Superior temporal gyrus (tissue), 1 donor: ENCODE data around the gene JAZF1.

Source experiments
- DNase-seq: peaks from one replicate; pipeline ENCODE4 v3.0.0-alpha.2; 2016; ENCODE audit errors: extremely low spot score

Gene JAZF1

DNA sequence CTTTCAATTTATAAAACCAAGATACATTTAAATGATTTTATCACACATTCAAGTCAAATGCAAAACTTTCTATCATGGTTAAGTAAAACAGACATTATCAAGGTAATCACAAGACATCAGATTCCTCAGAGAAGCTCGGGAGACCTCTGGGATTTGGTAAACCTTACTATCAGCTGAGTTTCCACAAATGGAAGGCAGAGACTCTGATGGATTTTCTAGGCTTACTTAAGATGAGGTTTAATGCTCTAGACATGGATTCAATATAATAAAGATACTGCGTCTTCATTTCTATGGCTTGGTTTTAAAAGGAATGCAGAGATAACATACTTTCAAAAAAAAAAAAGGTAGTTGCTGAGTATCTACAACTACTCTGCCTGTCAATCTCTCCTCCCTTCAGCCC lies 171.7 kb downstream of the JAZF1 start:
- no peak for DNase-seq

DNA sequence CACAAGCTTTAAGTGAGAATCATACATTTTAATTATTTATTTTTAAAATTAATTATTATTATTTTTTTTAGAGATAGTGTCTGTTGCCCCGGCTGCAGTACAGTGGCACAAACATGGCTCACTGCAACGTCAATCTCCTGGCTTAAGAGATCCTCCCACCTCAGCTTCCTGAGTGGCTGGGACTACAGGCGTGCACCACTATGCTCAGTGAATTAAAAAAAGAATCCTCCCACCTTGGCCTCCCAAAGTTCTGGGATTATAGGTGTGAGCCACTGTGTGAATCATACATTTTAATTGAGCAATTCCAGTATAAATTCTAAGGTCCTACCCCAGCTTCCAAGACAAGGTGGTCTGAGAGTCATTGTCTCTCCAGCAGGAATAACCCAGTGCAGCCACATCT lies 172.4 kb downstream of the JAZF1 start:
- no peak for DNase-seq

DNA sequence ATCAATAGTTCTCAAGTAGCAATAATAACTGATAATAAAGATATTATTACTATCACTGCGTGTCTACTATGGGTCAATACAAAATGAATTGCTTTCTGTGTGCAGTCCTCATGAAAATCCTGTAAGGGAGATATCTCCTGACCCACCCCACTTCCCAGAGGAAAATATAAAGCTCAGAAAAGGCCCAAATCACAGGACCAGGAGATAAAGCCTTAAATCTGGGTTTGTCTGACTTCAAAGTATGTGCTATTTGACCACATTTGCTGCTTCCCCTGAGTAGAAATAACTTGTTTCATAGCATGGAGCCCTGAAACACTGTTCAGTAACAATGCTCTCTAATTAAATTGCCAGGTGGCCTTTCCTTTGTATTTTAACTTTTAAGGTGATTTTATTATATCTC lies 174.1 kb downstream of the JAZF1 start:
- no peak for DNase-seq

DNA sequence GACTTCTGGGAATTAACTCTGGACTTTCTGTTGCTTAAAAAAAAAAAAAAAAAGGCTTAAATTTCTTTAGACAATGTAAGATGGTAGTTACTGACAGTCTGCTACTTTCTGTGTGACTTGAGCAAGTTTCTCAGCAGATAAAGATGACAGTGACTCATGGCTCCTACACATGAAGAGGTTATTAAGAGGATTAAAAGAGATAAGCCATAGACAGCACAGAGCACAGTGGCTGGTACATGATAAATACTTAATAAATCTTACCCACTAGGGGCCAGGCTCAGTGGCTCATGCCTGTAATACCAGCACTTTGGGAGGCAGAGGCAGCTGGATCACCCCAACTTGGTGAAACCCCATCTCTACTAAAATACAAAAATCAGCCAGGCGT lies 174.8 kb downstream of the JAZF1 start:
- no peak for DNase-seq

DNA sequence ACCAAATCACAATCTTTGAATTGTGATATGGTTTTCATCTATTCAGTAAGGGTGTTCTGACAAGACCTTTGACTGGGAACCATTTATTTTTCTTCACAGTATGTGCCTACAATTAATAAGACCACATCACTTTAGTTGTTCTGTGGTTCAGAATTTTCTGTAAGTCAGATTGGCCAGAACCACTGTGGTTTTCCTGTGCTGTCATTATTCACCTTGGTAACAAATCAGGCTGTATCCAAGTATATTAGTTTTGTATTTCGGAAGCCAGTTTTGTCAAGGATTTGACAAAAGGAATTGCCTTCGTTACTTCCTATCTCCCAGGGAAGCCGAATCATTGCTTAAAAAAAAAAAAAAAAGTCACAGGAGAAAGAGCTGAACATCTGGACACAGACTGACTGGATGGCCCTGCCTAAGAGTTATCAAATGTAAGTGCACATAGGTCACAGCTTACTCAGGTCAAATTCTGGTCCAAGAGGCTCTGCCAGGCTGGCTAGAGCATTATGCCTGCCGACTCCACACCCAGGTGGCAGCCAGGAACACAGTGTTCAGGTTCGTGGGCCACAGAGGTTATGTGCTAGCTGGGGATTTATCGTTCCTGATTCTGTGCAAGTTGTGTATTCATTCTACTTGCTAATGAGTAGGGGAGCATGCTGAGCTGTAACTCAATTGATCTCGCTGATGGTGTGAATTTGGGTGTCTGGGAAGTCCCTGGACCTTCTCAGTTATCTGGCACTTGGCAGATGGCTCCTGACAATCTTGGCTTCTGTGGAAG lies 175.3 kb downstream of the JAZF1 start:
- DNase-seq = no peak

DNA sequence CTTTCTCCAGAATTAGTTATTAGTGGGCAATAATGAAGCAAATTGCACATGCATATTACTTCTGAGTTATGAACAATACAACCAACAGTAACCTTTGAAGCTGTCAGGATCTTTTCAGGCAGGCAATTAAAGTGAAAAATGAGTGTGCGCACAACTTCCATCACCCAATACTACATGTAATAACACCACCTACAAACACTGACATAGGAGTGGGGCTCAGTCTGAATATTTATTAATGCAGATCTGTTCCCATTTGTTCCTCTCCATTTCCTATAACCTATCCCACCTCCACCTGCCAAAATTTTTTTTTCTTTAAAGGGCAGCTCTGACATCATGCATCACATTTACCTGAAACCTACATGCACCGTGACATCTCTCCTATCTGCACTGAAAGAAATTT lies 177.2 kb downstream of the JAZF1 start:
- no peak for DNase-seq

DNA sequence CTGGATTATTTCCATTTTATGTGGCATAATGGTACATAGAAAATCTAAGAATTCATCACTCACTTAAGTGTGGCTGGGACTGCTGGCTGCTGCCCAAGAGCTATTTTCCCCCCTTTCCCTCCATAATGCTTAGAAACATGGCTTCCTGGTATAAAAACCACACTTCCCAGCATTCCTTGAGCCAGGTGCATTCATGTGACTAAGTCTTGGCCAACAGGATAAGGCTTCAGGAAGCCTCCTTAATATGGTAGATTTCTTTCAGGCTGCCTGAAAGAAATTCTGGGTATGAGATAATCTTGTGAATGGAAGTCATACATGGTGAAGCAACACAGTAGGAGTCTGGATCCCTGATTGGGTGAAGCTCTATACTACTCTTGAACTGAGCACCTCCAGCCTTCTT lies 178.0 kb downstream of the JAZF1 start:
- no peak for DNase-seq

DNA sequence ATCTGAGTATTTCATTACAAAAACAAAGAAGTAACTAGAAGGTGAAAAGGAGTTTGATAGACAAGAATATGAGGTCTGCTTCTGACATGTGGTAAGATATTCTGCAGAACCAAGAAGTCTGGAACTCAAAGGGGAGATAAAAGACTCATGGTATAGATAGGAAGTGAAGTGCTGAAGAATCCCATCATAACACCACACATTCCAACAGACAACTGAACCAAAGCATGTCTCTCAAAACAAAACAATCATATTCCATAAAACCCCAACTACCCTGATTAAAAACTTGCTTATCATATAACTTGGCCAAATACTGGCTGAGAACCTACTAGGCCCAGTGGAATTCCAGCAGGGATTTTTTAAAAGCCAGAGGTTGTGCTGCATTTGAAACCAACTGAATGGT lies 178.7 kb downstream of the JAZF1 start:
- no peak for DNase-seq

DNA sequence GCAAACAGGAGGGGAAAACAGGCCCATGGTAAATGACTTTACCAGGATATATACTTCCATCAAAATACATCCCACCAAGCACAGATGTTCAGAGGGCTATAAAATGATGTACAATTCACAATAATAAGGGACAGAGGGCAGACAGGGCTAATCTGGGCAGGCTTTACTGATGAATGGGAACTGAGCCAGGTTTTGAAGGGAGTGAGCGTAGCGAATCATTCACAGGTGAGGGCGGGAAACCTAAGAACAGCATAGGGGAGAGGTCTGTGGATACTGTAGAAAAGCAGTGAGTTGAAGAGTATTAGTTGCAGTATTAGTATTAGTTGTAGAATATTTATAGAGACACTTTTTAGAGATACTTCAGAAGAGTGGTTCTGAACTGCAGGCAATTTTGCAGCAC lies 180.8 kb downstream of the JAZF1 start:
- no peak for DNase-seq

DNA sequence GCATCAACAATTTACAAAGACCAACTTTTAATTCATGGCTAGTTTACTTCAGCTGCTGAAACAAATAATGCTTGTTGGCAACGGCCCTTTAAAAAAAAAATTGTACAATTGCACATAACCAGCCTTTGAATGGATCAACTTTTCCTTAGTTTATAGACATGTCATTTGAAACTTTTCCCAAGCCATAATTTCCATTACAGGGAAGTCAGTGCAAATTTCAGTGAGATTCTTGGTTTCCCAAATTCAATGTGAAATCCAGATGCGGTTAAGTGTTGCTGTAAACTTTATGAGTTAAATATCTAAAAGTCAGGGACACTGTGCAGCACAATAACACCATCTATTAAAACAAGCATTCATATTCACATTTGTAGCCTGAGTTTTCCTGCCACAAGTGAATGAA lies 182.2 kb downstream of the JAZF1 start:
- no peak for DNase-seq

DNA sequence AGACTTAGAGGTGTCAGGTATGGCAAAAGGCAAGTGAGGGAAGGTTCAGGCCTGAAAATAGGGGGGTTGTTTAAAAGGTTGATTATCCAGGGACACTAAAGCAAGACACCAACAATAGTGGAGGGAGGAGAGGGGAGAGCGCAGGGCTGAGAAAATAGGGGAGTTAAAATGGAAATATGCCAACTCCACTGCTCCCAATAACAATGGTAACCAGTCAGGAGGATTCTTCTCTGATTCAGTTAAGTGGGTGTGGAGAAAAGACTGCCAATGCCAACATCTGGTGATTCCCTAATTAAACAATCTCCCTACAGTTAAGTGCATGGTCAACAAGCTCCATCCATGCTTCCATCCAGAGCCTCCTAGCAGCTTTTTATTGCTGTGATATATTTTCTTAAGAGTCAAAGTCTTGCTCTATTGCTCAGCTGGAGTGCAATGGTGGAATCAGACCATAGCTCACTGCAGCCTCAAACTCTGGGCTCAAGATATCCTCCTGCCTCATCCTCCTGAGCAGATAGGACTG lies 183.3 kb downstream of the JAZF1 start:
- DNase-seq = no peak

DNA sequence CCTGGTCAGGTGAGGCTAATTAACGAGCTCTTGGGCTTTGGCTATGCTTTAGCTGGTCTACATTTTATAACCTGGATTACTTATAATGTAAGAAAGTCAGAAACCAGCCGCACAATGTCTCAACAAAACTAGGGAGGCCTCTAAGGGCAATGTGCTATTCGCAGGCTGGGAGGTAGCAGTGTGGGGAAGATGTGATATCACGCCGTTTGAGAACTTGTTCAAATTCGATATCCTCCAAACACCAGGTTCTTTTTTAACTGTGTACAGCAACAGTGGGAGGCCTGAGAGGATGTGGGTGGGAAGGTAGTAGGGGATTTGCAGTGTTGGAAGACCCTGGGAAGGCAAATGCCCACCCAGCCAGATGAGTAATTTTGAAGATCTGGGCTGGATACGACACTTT lies 184.5 kb downstream of the JAZF1 start:
- no peak for DNase-seq

DNA sequence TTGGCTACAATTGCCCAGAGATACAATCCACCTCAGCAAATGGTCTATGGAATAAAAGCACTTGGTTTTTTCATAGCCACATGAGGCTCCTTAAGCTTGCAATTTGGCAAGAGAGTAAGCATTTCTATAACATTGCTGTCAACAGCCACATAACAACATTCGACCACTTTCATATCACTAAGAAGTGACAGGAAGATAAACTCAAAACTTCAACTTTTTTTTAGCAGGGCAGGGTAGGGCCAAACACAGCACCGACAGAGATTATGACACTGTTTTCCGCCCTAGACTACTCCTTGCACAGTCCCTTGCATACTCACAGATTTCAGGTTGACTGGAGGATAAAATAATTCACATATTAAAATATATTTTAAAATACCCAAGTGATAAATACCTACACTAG lies 185.4 kb downstream of the JAZF1 start:
- DNase-seq = no peak

DNA sequence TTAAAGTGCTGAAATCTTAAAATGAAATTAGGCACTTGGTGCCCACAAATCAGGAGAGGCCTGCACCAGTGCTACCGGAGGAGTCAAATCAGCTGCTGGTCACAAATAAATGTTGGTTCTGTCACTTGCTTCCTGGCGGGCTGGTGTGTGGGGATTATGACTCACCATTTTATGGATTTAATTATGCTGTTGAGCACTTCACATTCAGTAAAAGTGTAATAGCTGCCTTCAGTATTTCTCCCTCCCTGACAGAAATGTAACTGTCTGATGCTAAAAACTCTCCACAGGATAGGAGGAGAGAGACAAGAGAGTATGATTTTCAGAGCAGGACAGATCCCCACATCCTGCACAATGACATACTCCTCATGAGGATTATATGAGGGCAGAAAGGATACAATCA lies 186.0 kb downstream of the JAZF1 start:
- DNase-seq = peak; percentile 52

DNA sequence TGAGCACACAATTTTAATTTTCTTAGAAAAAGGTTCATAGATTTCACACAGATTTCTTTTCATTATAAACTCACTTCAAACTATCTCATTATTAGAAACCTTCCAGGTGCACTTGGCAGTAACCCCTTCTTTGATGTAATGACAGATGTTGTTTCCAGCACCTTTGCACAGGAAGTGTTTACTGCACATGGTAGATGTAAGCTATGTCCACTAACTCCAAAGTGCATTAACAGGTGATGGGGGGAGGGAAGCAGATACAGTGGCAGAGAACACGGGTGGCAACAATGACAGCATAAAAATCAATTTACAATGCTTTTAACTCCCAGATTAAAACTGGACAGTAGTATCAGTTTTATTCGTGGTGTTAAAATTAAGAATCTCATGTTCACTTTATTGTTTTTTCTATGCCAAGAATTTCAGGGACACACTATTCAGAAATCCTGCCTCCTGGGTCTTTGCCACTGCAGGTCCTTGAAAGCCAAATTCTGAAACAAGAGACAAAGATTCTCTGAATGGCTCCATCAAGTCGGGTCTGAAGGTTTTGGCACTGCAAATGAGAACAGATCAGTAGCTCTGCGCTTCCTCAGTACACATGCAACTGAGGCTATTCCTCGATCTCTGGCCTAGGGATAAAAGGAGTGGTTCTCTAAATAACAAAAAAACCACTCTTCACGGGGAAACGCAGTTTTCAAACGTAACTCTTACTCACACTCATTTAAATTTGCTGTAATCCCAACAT lies 187.7 kb downstream of the JAZF1 start:
- peak; percentile 78 for DNase-seq

DNA sequence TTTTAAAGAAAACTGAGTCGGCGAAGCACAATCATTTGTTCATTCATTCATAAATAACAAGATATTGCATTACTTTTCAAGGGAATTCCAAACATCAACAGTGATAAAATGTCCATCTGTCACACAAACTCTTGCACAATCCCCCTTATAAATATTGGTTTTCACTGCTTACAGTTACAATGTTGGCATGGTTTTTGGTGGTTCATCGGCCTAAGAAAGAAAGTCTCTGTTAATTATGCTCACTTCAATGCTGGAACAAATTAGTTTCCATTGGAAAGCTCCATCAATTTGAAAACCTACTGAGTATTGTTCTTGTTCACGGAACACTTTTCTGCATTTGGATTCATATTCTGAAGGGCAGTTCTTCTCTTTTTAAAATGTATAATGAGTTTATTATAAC lies 188.5 kb downstream of the JAZF1 start:
- peak; percentile 75 for DNase-seq

DNA sequence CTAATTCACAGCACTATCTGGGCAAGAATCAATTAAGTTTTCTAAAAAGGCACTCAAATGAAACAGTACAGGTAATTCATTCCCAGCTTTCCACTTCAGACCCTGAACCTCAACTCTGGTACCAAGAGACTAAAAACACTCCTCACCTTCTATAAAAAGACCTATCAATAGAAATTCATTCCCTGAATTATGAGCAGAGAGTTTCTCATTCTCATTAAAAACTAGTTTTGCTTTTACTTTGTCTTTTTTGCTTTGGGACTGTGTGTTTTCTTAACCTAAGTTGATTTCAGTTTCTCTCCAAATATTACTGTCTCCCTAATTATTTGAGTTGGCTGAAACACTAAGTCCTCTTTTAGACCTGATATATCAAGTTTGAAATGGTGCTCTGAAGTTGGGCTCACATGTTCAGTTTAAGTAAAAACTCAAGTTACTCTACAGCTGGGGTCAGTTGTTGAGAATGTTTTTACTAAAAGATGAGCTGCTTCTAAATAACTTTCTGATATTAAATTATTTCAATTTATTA lies 189.5 kb downstream of the JAZF1 start:
- no peak for DNase-seq

DNA sequence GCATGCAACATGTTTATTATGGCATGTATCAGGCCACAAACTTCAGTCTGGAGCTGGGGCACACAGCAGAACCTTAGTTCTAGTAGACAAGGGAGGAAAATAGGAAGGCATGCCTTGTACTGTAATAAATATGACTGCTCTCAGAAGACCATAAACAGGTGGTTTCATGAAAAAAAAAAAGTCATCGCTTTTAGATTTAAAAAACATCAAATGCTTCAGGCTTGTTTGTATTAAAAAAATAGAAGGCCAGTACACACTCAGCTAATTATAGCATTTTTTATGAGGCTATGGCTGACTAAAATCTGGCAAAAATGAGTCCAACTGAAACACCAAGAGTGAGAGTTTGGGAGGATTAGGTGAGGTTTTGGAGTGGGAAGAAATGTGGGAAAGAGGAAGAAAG lies 204.1 kb downstream of the JAZF1 start:
- no peak for DNase-seq

DNA sequence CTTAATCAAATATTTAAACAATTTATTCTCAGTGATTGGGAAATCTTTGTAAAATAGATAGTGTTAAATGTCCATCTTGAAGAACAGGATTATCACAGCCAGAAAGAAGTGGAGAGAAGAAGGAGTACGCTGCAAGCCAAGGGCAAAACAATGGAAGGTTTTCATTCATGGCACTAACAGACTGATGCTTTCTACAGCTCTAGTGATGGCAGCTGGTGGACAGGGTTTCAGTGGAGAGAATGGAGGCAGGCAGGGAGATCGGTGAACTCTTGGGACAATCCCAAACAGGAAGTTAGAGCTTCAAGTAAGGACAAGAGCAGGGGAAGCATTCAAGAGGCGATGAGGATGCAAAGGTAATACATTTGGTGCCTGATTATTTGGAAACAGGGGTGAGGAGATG lies 207.0 kb downstream of the JAZF1 start:
- DNase-seq = peak; percentile 73

DNA sequence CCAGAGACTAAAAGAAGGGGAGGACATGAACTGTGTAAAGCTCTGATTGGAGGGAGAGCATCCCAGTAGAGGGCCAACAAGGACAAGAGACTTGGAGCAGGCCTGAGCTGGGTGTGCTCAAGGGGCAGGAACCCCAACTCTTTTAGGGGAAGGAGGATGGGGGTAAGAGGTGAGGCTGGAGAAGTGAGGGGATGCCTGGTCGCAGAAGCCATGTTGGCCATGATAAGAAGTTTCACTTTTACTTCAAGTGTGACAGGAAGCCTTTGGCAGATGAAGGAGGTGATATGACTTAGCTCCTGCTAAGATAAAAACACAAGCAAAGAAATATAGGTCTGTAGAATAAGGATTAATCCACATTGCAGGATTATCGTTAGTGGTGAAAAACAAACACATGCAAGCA lies 208.3 kb downstream of the JAZF1 start:
- DNase-seq = no peak

DNA sequence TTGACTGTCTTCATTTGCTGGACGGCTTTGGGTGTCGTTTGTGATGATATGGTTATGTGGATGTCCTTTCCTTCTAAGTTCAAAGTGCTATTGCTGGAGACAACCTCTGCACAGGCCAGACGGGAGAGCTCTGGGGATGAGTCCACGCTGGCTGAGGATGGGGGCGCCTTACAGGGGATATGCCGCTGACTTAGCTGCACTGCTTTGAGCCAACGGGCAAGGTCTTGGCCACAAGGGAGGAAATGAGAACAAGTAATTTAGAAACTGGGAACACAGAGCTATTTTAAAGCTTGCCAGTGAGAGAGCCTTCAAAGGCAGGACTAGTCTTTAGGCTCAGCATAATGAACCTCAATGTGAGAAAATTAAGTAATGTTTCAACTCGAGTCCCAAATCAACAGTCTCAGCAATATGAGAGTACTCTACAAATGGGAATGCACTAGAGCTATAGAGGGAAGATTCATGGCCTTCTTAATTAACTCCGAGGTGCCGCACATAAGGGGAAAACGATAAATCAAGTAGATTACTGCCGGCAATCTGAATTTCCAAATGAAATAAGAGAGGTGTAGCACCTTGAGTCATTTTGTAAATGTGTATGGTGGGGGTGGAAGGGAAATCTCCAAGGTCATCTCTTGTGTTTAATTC lies 209.3 kb downstream of the JAZF1 start:
- no peak for DNase-seq

DNA sequence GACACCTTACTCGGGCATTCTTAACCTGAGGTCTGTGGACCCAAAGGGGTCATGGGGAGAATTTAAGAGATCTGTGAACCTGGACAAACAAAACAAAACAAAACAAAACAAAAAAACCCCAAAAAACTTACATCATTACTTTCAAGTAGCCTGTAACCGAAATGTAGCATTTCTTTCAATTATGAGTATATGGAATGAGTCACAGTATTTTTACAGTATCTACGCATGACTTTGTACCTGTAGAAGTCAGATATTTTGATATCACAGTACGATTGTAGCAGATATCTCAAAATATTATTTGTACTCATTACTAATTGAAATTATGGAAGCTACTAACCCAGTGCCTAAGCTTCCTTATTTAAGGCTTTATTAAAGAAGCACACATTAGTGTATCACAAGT lies 210.2 kb downstream of the JAZF1 start:
- no peak for DNase-seq

DNA sequence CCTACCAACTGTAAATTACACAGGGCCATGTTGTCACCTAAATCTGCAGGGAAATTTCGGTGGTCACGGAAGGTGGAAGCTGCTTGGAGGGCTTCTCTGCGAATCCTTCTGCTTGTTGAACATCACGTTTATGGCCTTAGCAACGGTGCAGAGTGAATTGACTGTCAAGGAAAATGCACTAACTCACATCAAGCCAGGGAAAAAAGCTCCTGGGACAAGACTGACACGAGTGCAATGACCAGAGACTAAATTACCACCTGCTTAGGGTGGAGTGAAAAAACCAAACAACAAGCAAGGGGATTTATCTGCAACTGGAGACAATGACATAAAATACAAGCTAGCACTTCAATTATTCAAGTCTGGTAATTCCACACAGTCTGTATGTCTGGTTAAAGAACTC lies 211.2 kb downstream of the JAZF1 start:
- no peak for DNase-seq
